BE2C (cell line): Measurements from ENCODE around the gene AURKAIP1.

Experiments
- DNase-seq: peaks from one replicate; pipeline ENCODE4 v3.0.0-alpha.2; 2020
- H3K27me3 ChIP-seq: fragments of 250-450 bp; sonication (Bioruptor Pico); 2 replicates; pipeline ENCODE4 v1.5.1; 2020; ENCODE audit warnings: mild to moderate bottlenecking
- H3K36me3 ChIP-seq: fragments of 250-450 bp; sonication (Bioruptor Pico); 2 replicates; pipeline ENCODE4 v1.5.1; 2020; ENCODE audit warnings: mild to moderate bottlenecking
- H3K4me1 ChIP-seq: fragments of 250-450 bp; sonication (Bioruptor Pico); 2 replicates; pipeline ENCODE4 v1.5.1; 2020
- H3K4me3 ChIP-seq: 2 replicates; pipeline ENCODE4 v1.5.1; 2011; ENCODE audit warnings: low read depth, low read length
- H3K9me3 ChIP-seq: fragments of 250-450 bp; sonication (Bioruptor Pico); 2 replicates; pipeline ENCODE4 v1.5.1; 2020
- CTCF ChIP-seq: IDR thresholded peaks from 2 replicates; pipeline ENCODE4 v1.5.1; 2012; ENCODE audit warnings: mild to moderate bottlenecking, low read depth, low read length

AURKAIP1 gene

GRCh38 chr1:1324524-1325287, 50.3 kb downstream of the AURKAIP1 start, which contains the start of the genes CPTP and INTS11:
TSS of gene CPTP (plus strand) at chr1:1324802. CDS start at chr1:1326911, 2,109 bp downstream.
TSS of gene INTS11 (minus strand) at chr1:1324660. CDS start at chr1:1324608, 52 bp downstream.
- no peak for TF ChIP-seq CTCF
- peak within 1 kb of the TSS; percentile 88 for H3K4me3 ChIP-seq
- H3K4me1 ChIP-seq = no peaks in the 10 kb centered on the region; the same call in 1 of the 2 replicates
- peaks cover 28% of the 10 kb centered on the region for H3K36me3 ChIP-seq
- peak; percentile 98 for DNase-seq
- no peaks in the 10 kb centered on the region for H3K9me3 ChIP-seq
- no peaks in the 10 kb centered on the region for H3K27me3 ChIP-seq

- Histone ChIP-seq H3K4me3 (peak overlapping the region; percentile 88), H3K27me3 (no peaks in the 10 kb centered on the region), H3K9me3 (no peaks in the 10 kb centered on the region), H3K36me3 (peaks cover 34% of the 10 kb centered on the region), H3K4me1 (no peaks in the 10 kb centered on the region; the same call in 1 of the 2 replicates)
- TF ChIP-seq CTCF = no peak
- no peak for DNase-seq
These were observed 50.9 kb downstream of the AURKAIP1 start for GRCh38 chr1:1324084-1324523.
